GM12878 (cell line): ENCODE data around the gene GADD45A. TPM values are rescaled to one million over a fixed set of nuclear protein-coding genes. Genes with fewer than 3 reads are reported as not detected.

ENCODE experiments used
- BACH1 ChIP-seq: fragments of 450-650 bp; IDR thresholded peaks from 2 replicates; pipeline ENCODE4 v1.6.1; 2017; ENCODE audit warnings: mild to moderate bottlenecking, borderline replicate concordance
- BCL11A ChIP-seq: IDR thresholded peaks from 2 replicates; pipeline ENCODE4 v1.6.1; 2011; ENCODE audit warnings: low read depth, low read length
- CHD1 ChIP-seq: IDR thresholded peaks from 2 replicates; pipeline ENCODE4 v1.6.1; 2012; ENCODE audit warnings: low read depth, low read length, improper control_type of control experiment
- MXI1 ChIP-seq: fragments of 150-350 bp; IDR thresholded peaks from 2 replicates; pipeline ENCODE4 v1.6.1; 2011; ENCODE audit warnings: low read depth, mild to moderate bottlenecking, inconsistent platforms, low read length, improper control_type of control experiment
- NBN ChIP-seq: fragments of 450-650 bp; IDR thresholded peaks from 2 replicates; pipeline ENCODE4 v1.6.1; 2016
- NFYA ChIP-seq: IDR thresholded peaks from 2 replicates; pipeline ENCODE4 v1.6.1; 2011; ENCODE audit warnings: low read depth, mild to moderate bottlenecking, low read length, improper control_type of control experiment, borderline replicate concordance
- NFYB ChIP-seq: IDR thresholded peaks from 2 replicates; pipeline ENCODE4 v1.6.1; 2011; ENCODE audit warnings: low read depth, mild to moderate bottlenecking, low read length, improper control_type of control experiment, moderate library complexity; ENCODE audit not compliant: insufficient read depth
- PML ChIP-seq: IDR thresholded peaks from 2 replicates; pipeline ENCODE4 v1.6.1; 2012; ENCODE audit warnings: low read length, inconsistent platforms
- POLR2AphosphoS2 ChIP-seq: IDR thresholded peaks from 2 replicates; pipeline ENCODE4 v1.6.1; 2011; ENCODE audit warnings: low read depth, mild to moderate bottlenecking, low read length, improper control_type of control experiment, moderate library complexity
- SIX5 ChIP-seq: IDR thresholded peaks from 2 replicates; pipeline ENCODE4 v1.6.1; 2011; ENCODE audit warnings: mild to moderate bottlenecking, low read depth, low read length, moderate library complexity; ENCODE audit not compliant: severe bottlenecking
- SUPT20H ChIP-seq: IDR thresholded peaks from 2 replicates; pipeline ENCODE4 v1.6.1; 2011; ENCODE audit warnings: low read depth, mild to moderate bottlenecking, low read length, moderate library complexity, borderline replicate concordance; ENCODE audit not compliant: control insufficient read depth
- SUZ12 ChIP-seq: fragments of 200-600 bp; sonication (generic); IDR thresholded peaks from one replicate; pipeline ENCODE4 v1.6.1; 2018; ENCODE audit warnings: antibody characterized with exemption, mild to moderate bottlenecking; ENCODE audit not compliant: unreplicated experiment
- ZNF274 ChIP-seq: IDR thresholded peaks from one replicate; pipeline ENCODE4 v1.8.0; 2011; ENCODE audit not compliant: insufficient read length, insufficient read depth
- polyA plus RNA-seq, 11 experiments: library from polyadenylated mRNA; depleted of rRNA in 4 of 11; unstranded in 6 of 11; stranded (reverse) in 5 of 11; fragments of >200 nt; fragmentation: Nextera tagmentation in 4 of 11; fragmentation: Illumina TruSeq in 1 of 11; extraction: Ambion mirVana in 4 of 11; extraction: Trizol in 1 of 11; gene quantifications; 1 replicate in 1 of 11; 2 replicates in 10 of 11; pipeline versions ENCODE4 v1.2.1 to v1.2.3, GENCODE V29; 2011 to 2016; ENCODE audit warnings: inconsistent platforms in 2 of 11, missing spikeins in 2 of 11, low read depth in 1 of 11
- total RNA-seq, 4 experiments: library from RNA; depleted of rRNA in 3 of 4; stranded (reverse); fragments of >200 nt in 3 of 4; fragmentation: Illumina TruSeq in 1 of 4; extraction: Trizol in 1 of 4; gene quantifications; 2 replicates each; pipeline versions ENCODE4 v1.2.1 to v1.2.3, GENCODE V29; 2013 to 2021
- TF ChIP-seq, protein P1 (sequence below): fragments of 450-650 bp; formaldehyde crosslinking; IDR thresholded peaks from 2 replicates; pipeline ENCODE4 v1.5.0; 2022; ENCODE audit warnings: mild to moderate bottlenecking, missing genetic modification characterization
- TF ChIP-seq, protein P2 (sequence below): fragments of 450-650 bp; IDR thresholded peaks from 2 replicates; pipeline ENCODE4 v1.6.1; 2018; ENCODE audit warnings: borderline replicate concordance, mild to moderate bottlenecking; ENCODE audit not compliant: partially characterized antibody
- TF ChIP-seq, protein P3 (sequence below): fragments of 450-650 bp; IDR thresholded peaks from 2 replicates; pipeline ENCODE4 v1.6.1; 2017; ENCODE audit warnings: mild to moderate bottlenecking
- TF ChIP-seq, protein P4 (sequence below): fragments of 450-650 bp; IDR thresholded peaks from 2 replicates; pipeline ENCODE4 v1.6.1; 2017; ENCODE audit warnings: antibody characterized with exemption, mild to moderate bottlenecking, moderate library complexity

GADD45A gene
- total and polyA plus RNA-seq, 10 of the 15 experiments (the other 5 are each of a cell fraction or from before 2014, with no cell fraction given) = 4.7 to 48.9 (median 18.5) TPM

DNA sequence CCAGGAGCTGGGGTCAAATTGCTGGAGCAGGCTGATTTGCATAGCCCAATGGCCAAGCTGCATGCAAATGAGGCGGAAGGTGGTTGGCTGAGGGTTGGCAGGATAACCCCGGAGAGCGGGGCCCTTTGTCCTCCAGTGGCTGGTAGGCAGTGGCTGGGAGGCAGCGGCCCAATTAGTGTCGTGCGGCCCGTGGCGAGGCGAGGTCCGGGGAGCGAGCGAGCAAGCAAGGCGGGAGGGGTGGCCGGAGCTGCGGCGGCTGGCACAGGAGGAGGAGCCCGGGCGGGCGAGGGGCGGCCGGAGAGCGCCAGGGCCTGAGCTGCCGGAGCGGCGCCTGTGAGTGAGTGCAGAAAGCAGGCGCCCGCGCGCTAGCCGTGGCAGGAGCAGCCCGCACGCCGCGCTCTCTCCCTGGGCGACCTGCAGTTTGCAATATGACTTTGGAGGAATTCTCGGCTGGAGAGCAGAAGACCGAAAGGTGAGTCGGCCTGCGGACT lies at the start of gene GADD45A (continued):
- TF ChIP-seq, protein P1, sequence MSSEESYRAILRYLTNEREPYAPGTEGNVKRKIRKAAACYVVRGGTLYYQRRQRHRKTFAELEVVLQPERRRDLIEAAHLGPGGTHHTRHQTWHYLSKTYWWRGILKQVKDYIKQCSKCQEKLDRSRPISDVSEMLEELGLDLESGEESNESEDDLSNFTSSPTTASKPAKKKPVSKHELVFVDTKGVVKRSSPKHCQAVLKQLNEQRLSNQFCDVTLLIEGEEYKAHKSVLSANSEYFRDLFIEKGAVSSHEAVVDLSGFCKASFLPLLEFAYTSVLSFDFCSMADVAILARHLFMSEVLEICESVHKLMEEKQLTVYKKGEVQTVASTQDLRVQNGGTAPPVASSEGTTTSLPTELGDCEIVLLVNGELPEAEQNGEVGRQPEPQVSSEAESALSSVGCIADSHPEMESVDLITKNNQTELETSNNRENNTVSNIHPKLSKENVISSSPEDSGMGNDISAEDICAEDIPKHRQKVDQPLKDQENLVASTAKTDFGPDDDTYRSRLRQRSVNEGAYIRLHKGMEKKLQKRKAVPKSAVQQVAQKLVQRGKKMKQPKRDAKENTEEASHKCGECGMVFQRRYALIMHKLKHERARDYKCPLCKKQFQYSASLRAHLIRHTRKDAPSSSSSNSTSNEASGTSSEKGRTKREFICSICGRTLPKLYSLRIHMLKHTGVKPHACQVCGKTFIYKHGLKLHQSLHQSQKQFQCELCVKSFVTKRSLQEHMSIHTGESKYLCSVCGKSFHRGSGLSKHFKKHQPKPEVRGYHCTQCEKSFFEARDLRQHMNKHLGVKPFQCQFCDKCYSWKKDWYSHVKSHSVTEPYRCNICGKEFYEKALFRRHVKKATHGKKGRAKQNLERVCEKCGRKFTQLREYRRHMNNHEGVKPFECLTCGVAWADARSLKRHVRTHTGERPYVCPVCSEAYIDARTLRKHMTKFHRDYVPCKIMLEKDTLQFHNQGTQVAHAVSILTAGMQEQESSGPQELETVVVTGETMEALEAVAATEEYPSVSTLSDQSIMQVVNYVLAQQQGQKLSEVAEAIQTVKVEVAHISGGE = peak; percentile 43; the same call in 1 of the 2 replicates
- TF ChIP-seq POLR2AphosphoS2 (peak; percentile 99), SUZ12 (no peak), PML (peak; percentile 88), CHD1 (peak; percentile 83; the same call in 1 of the 2 replicates), SUPT20H (no peak), MXI1 (peak; percentile 65), NFYA (no peak), BCL11A (no peak), NBN (peak; percentile 49; the same call in 1 of the 2 replicates), BACH1 (peak; percentile 95), SIX5 (no peak), NFYB (peak; percentile 82; the same call in 1 of the 2 replicates), ZNF274 (no peak)
- TF ChIP-seq, protein P2, sequence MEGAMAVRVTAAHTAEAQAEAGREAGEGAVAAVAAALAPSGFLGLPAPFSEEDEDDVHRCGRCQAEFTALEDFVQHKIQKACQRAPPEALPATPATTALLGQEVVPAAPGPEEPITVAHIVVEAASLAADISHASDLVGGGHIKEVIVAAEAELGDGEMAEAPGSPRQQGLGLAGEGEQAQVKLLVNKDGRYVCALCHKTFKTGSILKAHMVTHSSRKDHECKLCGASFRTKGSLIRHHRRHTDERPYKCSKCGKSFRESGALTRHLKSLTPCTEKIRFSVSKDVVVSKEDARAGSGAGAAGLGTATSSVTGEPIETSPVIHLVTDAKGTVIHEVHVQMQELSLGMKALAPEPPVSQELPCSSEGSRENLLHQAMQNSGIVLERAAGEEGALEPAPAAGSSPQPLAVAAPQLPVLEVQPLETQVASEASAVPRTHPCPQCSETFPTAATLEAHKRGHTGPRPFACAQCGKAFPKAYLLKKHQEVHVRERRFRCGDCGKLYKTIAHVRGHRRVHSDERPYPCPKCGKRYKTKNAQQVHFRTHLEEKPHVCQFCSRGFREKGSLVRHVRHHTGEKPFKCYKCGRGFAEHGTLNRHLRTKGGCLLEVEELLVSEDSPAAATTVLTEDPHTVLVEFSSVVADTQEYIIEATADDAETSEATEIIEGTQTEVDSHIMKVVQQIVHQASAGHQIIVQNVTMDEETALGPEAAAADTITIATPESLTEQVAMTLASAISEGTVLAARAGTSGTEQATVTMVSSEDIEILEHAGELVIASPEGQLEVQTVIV = peak; percentile 16
- TF ChIP-seq, protein P3, sequence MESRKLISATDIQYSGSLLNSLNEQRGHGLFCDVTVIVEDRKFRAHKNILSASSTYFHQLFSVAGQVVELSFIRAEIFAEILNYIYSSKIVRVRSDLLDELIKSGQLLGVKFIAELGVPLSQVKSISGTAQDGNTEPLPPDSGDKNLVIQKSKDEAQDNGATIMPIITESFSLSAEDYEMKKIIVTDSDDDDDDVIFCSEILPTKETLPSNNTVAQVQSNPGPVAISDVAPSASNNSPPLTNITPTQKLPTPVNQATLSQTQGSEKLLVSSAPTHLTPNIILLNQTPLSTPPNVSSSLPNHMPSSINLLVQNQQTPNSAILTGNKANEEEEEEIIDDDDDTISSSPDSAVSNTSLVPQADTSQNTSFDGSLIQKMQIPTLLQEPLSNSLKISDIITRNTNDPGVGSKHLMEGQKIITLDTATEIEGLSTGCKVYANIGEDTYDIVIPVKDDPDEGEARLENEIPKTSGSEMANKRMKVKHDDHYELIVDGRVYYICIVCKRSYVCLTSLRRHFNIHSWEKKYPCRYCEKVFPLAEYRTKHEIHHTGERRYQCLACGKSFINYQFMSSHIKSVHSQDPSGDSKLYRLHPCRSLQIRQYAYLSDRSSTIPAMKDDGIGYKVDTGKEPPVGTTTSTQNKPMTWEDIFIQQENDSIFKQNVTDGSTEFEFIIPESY = no peak
- TF ChIP-seq, protein P4, sequence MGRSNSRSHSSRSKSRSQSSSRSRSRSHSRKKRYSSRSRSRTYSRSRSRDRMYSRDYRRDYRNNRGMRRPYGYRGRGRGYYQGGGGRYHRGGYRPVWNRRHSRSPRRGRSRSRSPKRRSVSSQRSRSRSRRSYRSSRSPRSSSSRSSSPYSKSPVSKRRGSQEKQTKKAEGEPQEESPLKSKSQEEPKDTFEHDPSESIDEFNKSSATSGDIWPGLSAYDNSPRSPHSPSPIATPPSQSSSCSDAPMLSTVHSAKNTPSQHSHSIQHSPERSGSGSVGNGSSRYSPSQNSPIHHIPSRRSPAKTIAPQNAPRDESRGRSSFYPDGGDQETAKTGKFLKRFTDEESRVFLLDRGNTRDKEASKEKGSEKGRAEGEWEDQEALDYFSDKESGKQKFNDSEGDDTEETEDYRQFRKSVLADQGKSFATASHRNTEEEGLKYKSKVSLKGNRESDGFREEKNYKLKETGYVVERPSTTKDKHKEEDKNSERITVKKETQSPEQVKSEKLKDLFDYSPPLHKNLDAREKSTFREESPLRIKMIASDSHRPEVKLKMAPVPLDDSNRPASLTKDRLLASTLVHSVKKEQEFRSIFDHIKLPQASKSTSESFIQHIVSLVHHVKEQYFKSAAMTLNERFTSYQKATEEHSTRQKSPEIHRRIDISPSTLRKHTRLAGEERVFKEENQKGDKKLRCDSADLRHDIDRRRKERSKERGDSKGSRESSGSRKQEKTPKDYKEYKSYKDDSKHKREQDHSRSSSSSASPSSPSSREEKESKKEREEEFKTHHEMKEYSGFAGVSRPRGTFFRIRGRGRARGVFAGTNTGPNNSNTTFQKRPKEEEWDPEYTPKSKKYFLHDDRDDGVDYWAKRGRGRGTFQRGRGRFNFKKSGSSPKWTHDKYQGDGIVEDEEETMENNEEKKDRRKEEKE = no peak
